ENCODE data around the gene ERN2. TPM values are rescaled to one million over a fixed set of nuclear protein-coding genes. Genes with fewer than 3 reads are reported as not detected.
"Not testable (repeated sequence)": the region's sequence is repeated elsewhere in the genome, so short reads cannot be mapped to it uniquely, and the experiment has no call there.

ERN2 gene
- total RNA-seq, 1 donor from 2014 or later, result 1.9 TPM

DNA sequence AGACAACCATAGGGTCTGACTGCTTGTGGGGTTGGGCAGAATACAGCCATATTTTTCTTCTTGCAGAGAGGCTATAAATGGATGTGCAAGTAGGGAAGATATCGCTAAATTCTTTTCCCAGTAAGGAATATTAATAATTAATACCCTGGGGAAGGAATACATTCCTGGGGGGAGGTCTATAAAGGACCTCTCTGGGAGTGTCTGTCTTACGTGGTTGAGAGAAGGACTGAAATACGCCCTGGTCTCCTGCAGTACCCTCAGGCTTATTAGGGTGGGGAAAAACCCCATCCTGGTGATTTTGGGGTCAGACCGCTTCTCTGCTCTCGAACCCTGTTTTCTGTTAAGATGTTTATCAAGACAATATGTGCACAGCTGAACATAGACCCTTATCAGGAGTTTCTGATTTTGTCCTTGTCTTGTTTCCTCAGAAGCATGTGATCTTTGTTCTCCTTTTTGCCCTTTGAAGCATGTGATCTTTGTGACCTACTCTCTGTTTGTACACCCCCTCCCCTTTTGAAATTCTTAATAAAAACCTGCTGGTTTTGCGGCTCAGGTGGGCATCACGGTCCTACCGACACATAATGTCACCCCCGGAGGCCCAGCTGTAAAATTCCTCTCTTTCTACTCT, 9.7 kb upstream of the ERN2 start:
- not testable (repeated sequence) for DNase-seq (ENCODE audit: low spot score)

DNA sequence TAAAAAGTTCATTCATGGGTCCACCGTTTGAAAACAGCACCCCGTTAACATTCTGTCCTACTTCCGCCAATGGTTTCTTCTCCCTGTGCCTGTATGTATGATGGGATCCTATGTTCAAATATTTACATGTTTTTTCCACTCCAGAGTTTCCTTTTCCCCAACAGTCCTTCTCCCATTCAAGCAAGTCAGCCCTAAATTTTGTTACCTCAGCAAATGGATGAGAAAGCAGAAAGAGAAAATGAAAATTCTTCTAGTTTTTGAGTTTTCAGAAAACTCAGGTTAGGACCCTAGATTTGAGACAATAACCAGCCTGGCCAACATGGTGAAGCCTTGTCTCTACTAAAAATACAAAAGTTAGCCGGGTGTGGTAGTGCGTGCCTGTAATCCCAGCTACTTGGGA, 3.5 kb upstream of the ERN2 start:
- DNase-seq (ENCODE audit: low spot score), result no peak

DNA sequence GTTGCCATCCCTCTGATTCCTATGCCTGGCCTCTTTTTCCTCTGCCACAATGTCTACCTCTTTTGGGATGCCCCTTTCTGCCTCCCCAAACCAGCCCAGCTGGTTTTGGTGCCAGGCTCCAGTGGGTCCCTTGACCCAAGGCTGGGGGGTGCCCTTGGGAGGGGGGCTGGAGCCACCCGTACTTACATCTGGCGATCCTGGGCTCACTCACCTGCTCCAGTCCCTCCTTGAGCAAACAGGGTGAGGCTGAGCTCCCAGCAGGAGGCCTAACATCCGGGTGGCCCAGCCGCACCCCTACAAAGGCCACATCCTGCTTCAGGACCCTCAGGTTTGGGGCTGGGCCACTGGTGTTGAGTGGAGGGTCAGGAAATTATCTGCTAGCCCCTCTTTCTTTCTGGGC, 1.2 kb downstream of the ERN2 start:
- no peak for DNase-seq (ENCODE audit: low spot score)

DNA sequence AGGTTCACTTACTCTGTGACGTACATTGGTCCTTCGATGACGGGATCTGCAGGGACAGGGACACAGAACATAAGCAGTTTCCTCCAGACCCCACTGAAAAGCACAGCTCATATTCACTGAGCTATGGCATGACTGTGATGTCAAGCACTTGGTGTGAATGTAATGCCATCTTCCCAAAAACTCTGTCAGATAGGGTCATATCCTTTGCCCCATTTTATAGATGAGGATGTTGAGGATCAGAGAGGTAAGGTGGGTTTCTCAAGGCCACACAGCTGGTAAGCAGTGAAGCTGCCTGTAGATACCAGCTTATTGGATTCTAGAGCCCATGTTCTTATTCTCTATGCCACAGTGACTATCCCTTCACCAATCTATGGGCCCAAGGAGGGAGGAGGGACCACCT, 2.5 kb downstream of the ERN2 start:
- DNase-seq (ENCODE audit: low spot score), result no peak

DNA sequence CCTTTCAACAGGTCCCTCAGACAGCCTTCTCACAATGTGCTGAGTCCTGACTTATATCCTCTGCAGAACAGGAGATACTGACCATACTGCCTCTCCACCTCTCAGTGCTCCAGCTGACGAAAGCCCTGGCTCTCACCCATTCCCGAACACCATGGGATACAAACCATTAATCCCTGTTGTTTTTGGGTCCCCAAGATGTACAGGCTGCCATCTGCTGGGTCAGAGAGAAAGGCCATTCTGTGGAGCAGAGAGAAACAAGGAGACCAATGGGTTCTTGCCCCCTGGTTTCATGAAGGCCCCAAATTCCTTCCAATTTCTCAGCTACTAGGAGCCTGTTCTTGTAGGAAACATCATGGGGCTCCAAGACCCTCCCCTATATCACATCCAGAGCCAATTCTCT, 3.0 kb downstream of the ERN2 start:
- no peak for DNase-seq (ENCODE audit: low spot score)

DNA sequence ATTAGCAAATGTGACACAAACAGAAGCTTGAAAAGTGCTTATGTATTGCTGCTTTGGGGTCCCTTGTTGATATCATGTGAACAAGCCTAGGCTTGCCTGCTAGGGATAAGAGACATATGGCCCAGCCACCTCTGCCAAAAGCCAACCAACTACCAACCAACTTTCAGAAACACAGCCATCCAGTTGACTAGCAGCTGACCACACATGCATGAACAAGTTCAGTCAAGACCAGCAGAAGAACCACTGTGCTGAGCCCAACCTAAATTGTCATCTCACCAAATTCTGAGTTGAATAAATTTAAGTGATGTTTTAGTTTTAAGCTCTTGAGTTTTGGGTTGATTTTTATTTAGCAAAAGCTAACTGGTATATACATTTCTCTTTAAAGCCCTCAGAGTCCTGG, 3.5 kb downstream of the ERN2 start:
- no peak for DNase-seq (ENCODE audit: low spot score)

DNA sequence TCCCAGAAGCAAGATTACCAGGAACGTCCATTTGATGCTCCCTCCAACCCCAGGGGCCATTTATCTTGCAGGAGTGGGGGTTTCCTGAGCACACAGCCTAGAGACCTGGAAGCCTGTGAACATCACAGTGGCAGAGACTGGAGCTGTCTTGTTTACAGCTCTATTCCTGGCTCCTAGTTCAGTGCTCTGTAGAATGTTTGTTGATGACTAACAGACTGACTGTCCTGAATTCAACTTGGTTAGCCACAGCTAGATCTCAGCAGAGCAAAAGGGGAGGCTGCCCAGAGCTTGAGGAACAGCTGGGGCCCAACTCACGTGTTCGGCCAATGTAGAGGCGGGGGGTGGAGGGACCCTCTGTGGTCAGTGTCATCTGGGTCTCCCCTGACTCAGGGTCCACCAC, 6.6 kb downstream of the ERN2 start:
- no peak for DNase-seq (ENCODE audit: low spot score)

DNA sequence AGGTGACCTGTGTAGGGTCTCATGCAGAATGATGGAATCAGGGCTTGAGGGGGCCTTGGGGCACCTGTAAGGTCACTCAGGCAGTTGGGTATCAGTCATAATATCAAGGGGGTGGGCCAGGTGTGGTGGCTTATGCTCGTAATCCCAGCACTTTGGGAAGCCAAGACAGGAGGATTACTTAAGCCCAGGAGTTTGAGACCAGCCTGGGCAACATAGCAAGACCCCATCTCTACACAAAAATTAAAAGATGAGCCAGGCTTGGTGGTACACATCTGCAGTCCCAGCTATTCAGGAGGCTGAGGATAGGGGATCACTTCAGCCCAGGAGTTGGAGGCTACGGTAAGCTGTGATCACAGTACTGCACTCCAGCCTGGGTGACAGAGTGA, 7.5 kb downstream of the ERN2 start:
- no peak for DNase-seq (ENCODE audit: low spot score)

DNA sequence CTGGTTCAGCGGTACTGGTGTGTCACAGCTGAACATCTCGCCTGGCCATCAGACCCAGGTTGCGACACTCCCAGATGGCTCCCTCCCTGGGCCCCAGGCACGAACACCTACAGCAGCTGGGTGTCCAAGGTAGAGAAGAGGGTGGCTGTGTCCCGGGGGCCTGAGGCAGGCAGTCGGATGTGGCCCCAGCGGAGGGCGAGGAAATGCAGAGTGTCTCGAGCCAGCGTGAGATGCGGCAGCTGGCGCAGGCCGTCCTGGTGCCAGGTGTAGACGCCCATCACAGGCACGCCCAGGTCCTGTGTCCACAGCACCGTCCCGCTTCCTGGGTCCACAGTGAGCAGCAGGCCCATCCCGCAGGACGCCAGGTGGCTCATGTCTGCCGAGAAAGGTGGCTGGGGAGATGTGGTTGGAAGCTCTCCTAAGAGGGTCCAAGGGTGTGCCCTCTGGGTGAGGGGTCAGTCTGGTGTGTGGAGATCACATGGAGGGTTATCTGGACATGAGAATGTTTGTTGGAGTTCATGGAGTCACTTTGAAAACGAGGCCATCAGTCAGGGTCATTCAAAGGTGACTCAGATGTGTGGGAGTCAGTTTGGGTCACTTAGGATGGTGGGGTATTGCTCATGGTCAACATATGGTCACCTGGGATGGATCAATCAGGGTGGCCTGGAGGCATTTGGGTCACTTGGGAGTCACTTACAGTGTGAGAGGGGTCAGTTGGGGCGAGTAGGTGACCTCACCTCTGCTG, 8.1 kb downstream of the ERN2 start:
- no peak for DNase-seq (ENCODE audit: low spot score)

DNA sequence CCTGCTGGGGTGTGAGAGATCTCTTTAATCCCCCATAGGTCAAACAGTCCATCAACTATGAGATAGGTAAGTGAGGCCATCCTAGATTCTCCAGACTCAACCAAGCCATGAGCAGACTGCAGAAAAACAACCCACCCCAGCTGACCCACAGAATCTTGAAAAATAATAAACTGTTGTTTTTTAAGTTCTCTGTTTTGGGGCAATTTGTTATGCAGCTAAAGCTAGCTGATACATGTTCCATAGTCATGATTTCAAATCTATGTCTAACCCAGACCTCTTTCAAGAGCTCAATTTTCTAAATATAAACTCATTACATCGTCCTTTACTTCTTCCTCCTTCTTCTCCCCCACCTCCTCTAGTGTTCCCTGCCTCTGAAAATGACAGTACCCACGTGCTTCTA, 10.1 kb downstream of the ERN2 start:
- DNase-seq (ENCODE audit: low spot score), result no peak

DNA sequence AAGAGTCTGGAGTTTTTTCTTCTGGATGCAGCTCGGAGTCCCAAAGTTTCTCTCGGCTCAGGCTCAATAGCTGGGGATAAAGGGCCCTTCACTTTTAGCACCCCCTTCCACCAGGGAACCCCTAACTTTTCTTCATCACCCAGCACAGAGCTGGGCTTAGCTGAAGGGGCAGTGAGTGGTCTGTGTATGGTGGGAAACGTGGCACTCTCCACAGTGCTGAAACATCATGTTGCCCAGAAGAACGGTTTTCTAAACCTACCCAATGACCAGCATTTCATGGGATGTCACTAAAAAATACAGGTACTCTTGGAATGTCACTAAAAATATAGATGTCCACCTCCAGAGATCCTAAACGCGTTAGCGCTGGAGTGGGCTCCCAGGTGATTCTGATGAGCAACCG, 12.0 kb downstream of the ERN2 start:
- DNase-seq (ENCODE audit: low spot score), result no peak

DNA sequence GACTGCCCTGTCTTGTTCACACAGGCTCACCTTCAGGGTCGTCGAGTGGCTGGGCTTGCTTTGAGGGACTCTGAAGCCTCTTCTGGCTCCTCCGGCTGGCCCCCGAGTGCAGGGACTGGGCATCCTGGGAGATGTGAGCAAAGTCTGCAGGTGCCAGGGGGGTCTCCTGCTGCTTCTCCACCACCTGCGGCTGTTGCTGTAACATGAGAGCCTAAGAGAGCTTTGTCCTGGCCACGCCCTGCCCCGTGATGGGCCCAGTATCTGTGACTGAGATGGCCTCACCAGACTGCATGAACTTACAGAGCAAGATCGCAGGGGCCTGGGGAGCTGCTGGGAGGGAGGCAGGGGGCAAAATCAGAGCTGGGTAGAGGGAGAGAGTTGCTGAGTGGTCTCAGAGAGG, 12.5 kb downstream of the ERN2 start:
- DNase-seq (ENCODE audit: low spot score), result no peak

DNA sequence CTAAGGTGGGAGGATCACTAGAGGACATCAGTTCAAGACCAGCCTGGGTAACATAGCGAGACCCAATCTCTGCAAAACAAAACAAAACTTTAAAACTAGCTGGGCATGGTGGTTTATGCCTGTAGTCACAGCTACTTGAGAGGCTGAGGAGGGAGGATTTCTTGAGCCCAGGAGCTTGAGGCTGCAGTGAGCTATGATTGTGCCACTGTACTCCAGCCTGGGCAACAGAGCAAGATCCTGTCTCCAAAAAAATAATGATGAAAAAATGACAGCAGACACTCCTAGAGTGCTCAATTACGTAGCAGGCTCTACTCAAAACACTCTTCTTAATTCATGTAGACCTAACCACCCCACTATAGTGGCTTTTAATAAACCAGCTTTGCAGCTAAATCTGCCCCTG, 12.9 kb downstream of the ERN2 start:
- DNase-seq (ENCODE audit: low spot score), result no peak

DNA sequence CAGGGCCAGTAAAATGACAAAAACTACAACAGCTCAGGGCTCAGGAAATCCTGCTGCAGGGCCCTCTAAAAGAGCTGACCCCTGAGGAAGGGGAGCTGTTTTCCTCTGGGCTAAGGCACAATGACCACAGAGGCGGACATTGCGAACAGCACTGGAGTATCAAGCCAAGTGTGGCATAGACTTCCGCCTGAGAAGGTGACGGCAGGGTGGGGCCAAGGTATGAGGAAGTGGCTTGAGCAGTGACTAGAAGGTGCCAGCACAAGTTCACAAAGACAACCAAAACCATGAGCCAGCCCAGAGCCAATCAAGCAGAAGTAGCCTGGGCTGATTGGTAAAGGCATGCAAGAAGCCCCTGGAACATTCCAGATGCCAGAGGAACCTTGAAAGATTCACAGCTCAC, 13.9 kb downstream of the ERN2 start:
- no peak for DNase-seq (ENCODE audit: low spot score)

DNA sequence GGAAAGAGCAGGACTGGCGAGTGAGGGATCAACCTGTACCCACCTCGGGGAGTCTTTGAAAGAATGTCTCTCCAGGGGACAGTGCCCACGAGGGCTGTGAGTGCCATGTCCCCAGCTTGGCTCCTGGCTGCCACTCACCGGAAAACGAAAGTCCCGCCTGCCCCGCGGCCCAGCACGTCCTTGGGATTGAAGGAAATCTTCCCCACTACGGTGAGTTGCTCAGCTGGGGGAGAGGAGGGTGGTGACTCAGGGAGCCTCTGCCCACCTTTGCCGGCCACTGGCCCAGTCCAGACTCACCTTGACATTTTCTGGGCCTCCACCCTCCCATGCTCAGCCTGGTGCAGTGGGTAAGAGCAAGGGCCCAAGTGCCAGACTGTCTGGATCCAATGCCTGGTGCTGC, 17.3 kb downstream of the ERN2 start:
- DNase-seq (ENCODE audit: low spot score), result no peak

DNA sequence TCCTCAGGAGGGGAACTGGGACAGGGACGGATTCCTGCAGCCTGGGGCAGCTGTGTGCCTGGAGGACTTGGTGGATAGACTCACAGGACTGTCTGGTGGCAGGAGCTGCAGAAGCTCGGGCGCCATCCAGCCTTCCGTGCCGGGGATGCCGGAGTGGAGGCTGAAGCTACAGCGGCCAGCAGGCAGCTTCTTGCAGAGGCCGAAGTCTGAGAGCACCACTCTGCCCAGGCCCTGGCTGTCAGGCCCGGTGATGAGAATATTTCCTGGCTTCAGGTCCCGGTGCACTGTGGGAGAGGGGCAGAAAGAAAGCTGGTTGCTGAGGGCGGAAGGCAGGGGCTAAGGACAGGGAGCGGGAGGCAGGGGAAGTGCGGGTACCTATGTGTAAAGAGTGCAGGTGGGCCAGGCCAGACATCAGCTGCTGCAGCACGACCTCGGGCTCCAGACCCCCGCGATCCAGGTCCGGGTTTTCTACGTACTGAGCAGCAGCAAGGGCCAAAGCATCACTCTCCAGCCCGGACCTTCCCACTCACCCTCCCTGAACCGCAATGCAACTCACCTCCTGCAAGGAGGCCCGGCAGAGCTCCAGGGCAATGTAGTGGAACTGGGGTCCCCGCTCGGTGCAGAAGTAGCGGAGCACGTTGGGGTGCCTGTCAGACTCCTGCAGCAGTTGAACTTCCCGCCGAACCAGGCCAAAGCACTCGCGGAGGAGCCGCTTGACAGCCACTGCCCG, 18.2 kb downstream of the ERN2 start:
- DNase-seq (ENCODE audit: low spot score), result no peak

DNA sequence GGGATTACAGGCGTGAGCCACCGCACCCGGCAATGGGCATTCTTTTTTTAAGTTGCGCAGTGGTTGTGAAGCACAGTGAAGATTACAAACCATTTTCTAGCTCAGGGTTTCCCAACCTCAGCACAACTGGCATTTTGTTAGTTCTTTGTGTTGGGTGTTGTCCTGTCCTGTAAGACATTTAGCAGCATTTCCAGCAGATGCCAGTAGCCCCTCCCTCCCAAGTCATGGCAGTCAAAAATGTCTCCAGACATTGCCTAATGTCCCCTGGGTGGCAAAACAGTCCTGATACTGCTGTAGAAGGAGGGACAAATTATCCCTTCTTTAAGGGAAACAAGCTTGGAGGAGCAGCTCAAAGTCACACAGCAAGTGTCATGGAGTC, 18.8 kb downstream of the ERN2 start:
- no peak for DNase-seq (ENCODE audit: low spot score)

DNA sequence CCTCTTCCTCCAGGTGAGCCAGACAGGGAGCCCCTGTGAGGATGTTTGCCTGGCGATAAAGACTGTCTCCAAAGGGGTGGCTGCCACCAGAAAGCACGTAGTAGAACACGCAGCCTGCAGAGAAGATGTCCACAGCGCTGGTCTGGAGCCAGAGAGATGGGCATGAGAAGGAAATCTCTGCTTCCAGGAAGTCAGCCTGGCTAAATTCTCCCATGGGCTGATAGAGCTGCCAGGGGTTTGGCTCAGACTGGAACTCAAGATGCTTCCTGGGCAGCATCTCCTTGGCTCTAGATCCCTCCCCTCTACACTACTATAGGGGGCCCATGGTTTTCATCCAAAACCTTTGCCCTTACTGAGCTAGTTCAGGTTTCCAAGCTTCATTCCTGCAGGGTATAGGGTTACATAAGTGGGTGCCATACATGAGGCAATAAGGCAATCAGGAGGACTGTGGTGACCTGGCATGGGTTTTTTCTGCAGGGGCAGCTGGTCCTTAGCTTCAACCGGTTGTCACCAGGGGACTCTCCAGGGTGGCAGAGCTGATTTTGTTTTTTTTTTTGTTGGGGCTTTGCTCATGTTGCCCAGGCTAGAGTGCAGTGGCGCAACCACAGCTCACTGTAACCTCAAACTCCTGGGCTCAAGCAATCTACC, 20.7 kb downstream of the ERN2 start:
- no peak for DNase-seq (ENCODE audit: low spot score)

DNA sequence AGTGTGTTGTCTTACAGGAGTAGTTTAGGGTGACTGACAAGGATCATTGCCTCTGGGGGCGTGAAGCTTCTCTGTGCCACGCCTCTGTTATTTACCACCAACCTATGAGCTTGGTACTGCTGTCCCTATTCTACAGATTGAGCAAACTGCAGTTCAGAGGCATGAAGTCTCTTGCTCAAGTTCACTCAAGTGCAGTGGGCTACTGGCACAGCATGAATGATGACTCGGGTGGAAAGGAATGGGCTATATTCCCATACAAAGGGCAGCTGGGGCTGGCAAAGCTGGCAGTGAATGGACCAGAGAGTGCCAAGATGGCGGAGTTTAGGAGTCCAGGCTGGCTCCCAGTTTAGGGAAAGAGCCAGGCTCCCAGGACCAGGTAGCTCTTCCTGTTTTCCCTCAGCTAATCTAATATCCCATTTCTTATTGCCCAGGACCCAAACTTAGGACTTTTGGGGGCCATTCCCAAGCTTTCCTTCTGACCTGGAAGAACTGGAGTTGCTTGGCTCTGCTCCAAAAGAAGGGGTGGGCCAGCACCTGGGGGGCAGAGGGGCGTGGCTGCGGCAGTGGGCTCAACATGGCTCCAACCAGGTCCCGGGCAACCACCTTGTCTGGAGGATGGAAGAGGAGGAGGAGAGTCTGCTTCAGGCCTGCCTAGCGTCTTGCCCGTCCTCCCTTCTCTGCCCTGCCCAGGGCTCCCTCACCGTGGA, 21.4 kb downstream of the ERN2 start:
- no peak for DNase-seq (ENCODE audit: low spot score)

DNA sequence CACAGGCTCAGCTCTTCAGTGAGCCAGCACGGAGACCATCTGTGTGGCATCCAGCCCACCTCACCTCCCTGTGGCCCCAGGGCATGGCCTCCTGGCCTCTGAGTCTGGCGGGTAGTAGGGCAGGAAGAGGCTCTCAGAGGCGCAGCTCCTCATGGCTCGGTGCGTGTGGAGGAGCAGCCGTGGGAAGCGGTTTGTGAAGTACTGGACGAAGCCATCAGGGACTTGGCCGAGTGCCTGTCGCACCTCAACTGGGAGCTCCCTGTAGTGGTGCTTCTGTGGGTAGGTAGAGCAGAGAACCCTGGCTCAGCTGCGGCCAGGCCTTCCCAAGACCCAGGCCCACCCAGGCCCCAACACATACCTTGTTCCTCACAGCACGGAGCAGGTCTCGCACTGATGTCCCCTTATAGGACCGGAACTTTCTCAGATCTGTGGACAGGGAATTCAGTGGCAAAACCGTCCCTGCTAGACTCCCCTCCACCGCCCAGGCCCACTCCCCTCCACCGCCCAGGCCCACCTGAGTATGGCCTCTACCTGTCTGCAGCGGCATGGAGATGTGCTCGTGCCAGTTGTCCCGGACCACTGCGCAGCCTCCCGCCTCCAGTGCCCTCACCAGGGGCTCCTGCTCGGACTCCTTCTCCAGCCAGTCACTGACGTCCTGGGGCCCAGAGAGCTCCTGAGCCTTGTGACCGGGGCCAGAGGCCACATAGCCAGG, 22.1 kb downstream of the ERN2 start:
- DNase-seq (ENCODE audit: low spot score), result no peak
